ENCODE data around the gene TTC13. TPM values are rescaled to one million over a fixed set of nuclear protein-coding genes. Genes with fewer than 3 reads are reported as not detected.

The TTC13 gene
- total and polyA plus RNA-seq, 10 donors: 16.2 to 86.6 (median 38.8) TPM

- Histone ChIP-seq H3K27ac (peak overlapping the region in 1 of 8 donors; percentile 21), H3K36me3 (peaks cover 0 to 20% (median 0%) of the 10 kb centered on the region in 6 donors), H3K4me1 (peaks cover 0 to 9% (median 2%) of the 10 kb centered on the region in 6 donors), H3K4me3 (no peak overlapping the region), H3K27me3 (replicated peaks in 1 of 7) (no peaks in the 10 kb centered on the region), H3K9me3 (no peaks in the 10 kb centered on the region)
- no peak for DNase-seq
- 85 to 91% (median 89%) methylated on average over 7 of the region's 7 CpGs for WGBS, 5 donors
- no peak for TF ChIP-seq POLR2A (IDR thresholded peaks at IDR 0.05)
- no peak for TF ChIP-seq POLR2AphosphoS5 (IDR thresholded peaks at IDR 0.05)
- no peak for TF ChIP-seq CTCF (IDR thresholded peaks at IDR 0.05 in 8 of 11, conservative IDR thresholded peaks at IDR 0.05 in 3 of 11)
- intact Hi-C loops (cut with DNase I; ENCODE audit: low total_unique reads): no loop called here
Observed at GRCh38 chr1:230858236-230858820, 120.3 kb downstream of the TTC13 start.

GRCh38 chr1:230857822-230858221 lies 120.8 kb downstream of the TTC13 start:
- Histone ChIP-seq H3K27ac (no peak overlapping the region), H3K27me3 (replicated peaks in 1 of 7) (no peaks in the 10 kb centered on the region), H3K36me3 (peaks cover 0 to 26% (median 0%) of the 10 kb centered on the region in 6 donors), H3K4me1 (peaks cover 0 to 4% (median under 1%) of the 10 kb centered on the region in 6 donors), H3K9me3 (peaks cover 0 to 4% (median 0%) of the 10 kb centered on the region in 8 donors), H3K4me3 (no peak overlapping the region)
- TF ChIP-seq POLR2AphosphoS5 (IDR thresholded peaks at IDR 0.05) (no peak), CTCF (IDR thresholded peaks at IDR 0.05 in 8 of 11, conservative IDR thresholded peaks at IDR 0.05 in 3 of 11) (no peak), POLR2A (IDR thresholded peaks at IDR 0.05) (no peak)
- intact Hi-C loops (cut with DNase I; ENCODE audit: low total_unique reads): no loop called here
- no peak for DNase-seq
- WGBS, 5 donors: 56 to 77% (median 75%) methylated on average over 1 of the region's 1 CpG

GRCh38 chr1:230857077-230857476 lies 121.6 kb downstream of the TTC13 start:
- no peaks in the 10 kb centered on the region for H3K4me1 ChIP-seq
- no peak for DNase-seq
- no peak overlapping the region for H3K4me3 ChIP-seq
- peaks cover 0 to 6% (median 0%) of the 10 kb centered on the region in 8 donors for H3K9me3 ChIP-seq
- TF ChIP-seq POLR2AphosphoS5 (IDR thresholded peaks at IDR 0.05): no peak
- TF ChIP-seq POLR2A (IDR thresholded peaks at IDR 0.05): no peak
- TF ChIP-seq CTCF (IDR thresholded peaks at IDR 0.05 in 8 of 11, conservative IDR thresholded peaks at IDR 0.05 in 3 of 11): no peak
- intact Hi-C loops (cut with DNase I; ENCODE audit: low total_unique reads): no loop called here
- H3K36me3 ChIP-seq: peaks cover 0 to 29% (median 0%) of the 10 kb centered on the region in 6 donors
- peak overlapping the region in 1 of 8 donors; percentile 31 for H3K27ac ChIP-seq
- 83 to 92% (median 91%) methylated on average over 13 of the region's 13 CpGs for WGBS, 5 donors
- no peaks in the 10 kb centered on the region for H3K27me3 ChIP-seq (replicated peaks in 1 of 7)

Small RNA genes within 50 kb of the gene (small RNA-seq; reads per million reads assigned to genes)
- gene RN7SL837P: 0 reads per million in 4 donors

Other genes with a start within 250 kb of the TTC13 start
- gene CAPN9, start 231.5 kb downstream of the TTC13 start, total RNA-seq: not detected
- under 1 TPM in 1 of 3 donors, not detected in 2; 0.05 TPM for gene CAPN9, start 231.5 kb downstream of the TTC13 start, polyA plus RNA-seq
- gene C1orf198, start 110.3 kb downstream of the TTC13 start, total RNA-seq: 10 to 100 TPM; 13.3 to 32.7 (median 21.3) TPM
- 10 to 100 TPM in 1 of 3 donors, 1 to 10 TPM in 2; 5.0 to 11.4 (median 8.0) TPM for gene C1orf198, start 110.3 kb downstream of the TTC13 start, polyA plus RNA-seq
- gene ARV1, start 233 bp upstream of the TTC13 start, total RNA-seq: 10 to 100 TPM; 11.8 to 27.4 (median 18.0) TPM
- 10 to 100 TPM; 17.8 to 31.6 (median 19.5) TPM for gene ARV1, start 233 bp upstream of the TTC13 start, polyA plus RNA-seq
- gene FAM89A, start 61.4 kb upstream of the TTC13 start, total RNA-seq: 10 to 100 TPM; 17.5 to 54.8 (median 38.6) TPM
- 10 to 100 TPM in 2 of 3 donors, 1 to 10 TPM in 1; 9.8 to 16.2 (median 12.4) TPM for gene FAM89A, start 61.4 kb upstream of the TTC13 start, polyA plus RNA-seq
- gene TRIM67, start 183.2 kb upstream of the TTC13 start, total RNA-seq: under 1 TPM in 1 of 7 donors, not detected in 6; 0.06 TPM
- gene TRIM67, start 183.2 kb upstream of the TTC13 start, polyA plus RNA-seq: under 1 TPM in 2 of 3 donors, not detected in 1; under 0.01 TPM

Measured in spleen (tissue), 11 donors.